Transverse colon (tissue), 4 donors: Measurements from ENCODE around the gene CBX8. TPM values are rescaled to one million over a fixed set of nuclear protein-coding genes. Genes with fewer than 3 reads are reported as not detected.

Experiments used
- DNase-seq: peaks from one replicate; pipeline ENCODE4 v3.0.0-alpha.2; 2019
- H3K27ac ChIP-seq, 4 donors: fragments of 200-600 bp; sonication (generic); 2 replicates each; pipeline ENCODE4 v1.5.1; 2016 to 2018; ENCODE audit warnings: inconsistent platforms in 4 of 4
- H3K27me3 ChIP-seq: fragments of 200-600 bp; sonication (generic); 2 replicates; pipeline ENCODE4 v1.5.1; 2017; ENCODE audit warnings: inconsistent platforms
- H3K36me3 ChIP-seq, 4 donors: fragments of 200-600 bp; sonication (generic); 2 replicates each; pipeline ENCODE4 v1.5.1; 2017 to 2019; ENCODE audit warnings: inconsistent platforms in 4 of 4
- H3K4me1 ChIP-seq, 4 donors: fragments of 200-600 bp; sonication (generic); 2 replicates each; pipeline ENCODE4 v1.5.1; 2017 to 2020; ENCODE audit warnings: inconsistent platforms in 4 of 4
- H3K4me3 ChIP-seq, 4 donors: fragments of 200-600 bp; sonication (generic); 1 replicate in 1 of 4; 2 replicates in 3 of 4; pipeline versions ENCODE4 v1.5.1 to v1.6.1; 2017 to 2019; ENCODE audit warnings: inconsistent platforms in 4 of 4
- H3K9me3 ChIP-seq, 2 donors: fragments of 200-600 bp; sonication (generic); 2 replicates each; pipeline ENCODE4 v1.5.1; 2017 to 2019; ENCODE audit warnings: inconsistent platforms in 2 of 2
- CTCF ChIP-seq, 5 experiments: fragments of 200-600 bp in 3 of 5; fragments of 450-650 bp in 2 of 5; sonication (generic) in 3 of 5; IDR thresholded peaks; 1 replicate in 2 of 5; 2 replicates in 3 of 5; pipeline ENCODE4 v1.5.1; 2016 to 2017; ENCODE audit warnings: antibody characterized with exemption in 5 of 5, inconsistent platforms in 3 of 5, mild to moderate bottlenecking in 2 of 5, moderate library complexity in 1 of 5
- EP300 ChIP-seq: sonication (generic); formaldehyde crosslinking; IDR thresholded peaks from one replicate; pipeline ENCODE4 v1.6.1; 2017; ENCODE audit warnings: antibody characterized with exemption, low read depth
- POLR2A ChIP-seq: fragments of 450-650 bp; IDR thresholded peaks from one replicate; pipeline ENCODE4 v1.6.1; 2016; ENCODE audit warnings: antibody characterized with exemption, mild to moderate bottlenecking, moderate library complexity
- POLR2AphosphoS5 ChIP-seq, 3 donors: sonication (generic); formaldehyde crosslinking; IDR thresholded peaks; one replicate each; pipeline ENCODE4 v1.6.1; 2016; ENCODE audit warnings: antibody characterized with exemption in 3 of 3
- WGBS, 2 donors: methylation state at CpG; one replicate each; pipeline ENCODE4 v1.1.5; 2018; ENCODE audit warnings: low coverage in 1 of 2; 5-methylcytosine and 5-hydroxymethylcytosine counted together
- in situ Hi-C, 4 donors: fragments of 200-750 bp; cut with MboI; loops; one replicate each; pipeline versions ENCODE4 v1.15.0 to v1.15.1; 2017; ENCODE audit warnings: low sequenced_read_pairs in 3 of 4, low pct_ligation_motif_present in 1 of 4, low pct_unique_long_range_greater_than_20kb in 1 of 4
- intact Hi-C: fragments of 100-400 bp; cut with DNase I; formaldehyde crosslinking; loops from one replicate; pipeline ENCODE4 v1.15.1; 2023; ENCODE audit warnings: low total_unique reads
- total RNA-seq, 4 donors: library from RNA; depleted of rRNA; stranded (reverse); fragments of >200 nt; gene quantifications; one replicate each; pipeline ENCODE4 v1.1.0, GENCODE V29; 2016

The CBX8 gene
- total RNA-seq, 4 donors from 2014 or later: 1.5 to 4.4 (median 3.1) TPM

GRCh38 chr17:79804856-79805696 lies 8.2 kb upstream of the CBX8 start:
- Histone ChIP-seq H3K27me3 (peaks cover 100% of the 10 kb centered on the region), H3K27ac (no peak overlapping the region), H3K4me3 (no peak overlapping the region), H3K36me3 (no peaks in the 10 kb centered on the region), H3K9me3 (no peaks in the 10 kb centered on the region), H3K4me1 (peaks cover 0 to 39% (median 32%) of the 10 kb centered on the region in 4 donors)
- DNase-seq: no peak
- intact Hi-C loops (no loop called here), in situ Hi-C loops (loop anchor here in 2 of 4 donors (25.0 kb wide), 1 partner anchor 182 kb away; no protein-coding TSS in a partner anchor)
- 12 to 35% methylated on average over 9 to 22 of the region's 22 CpGs for WGBS, 2 donors
- no peak for TF ChIP-seq EP300
- no peak for TF ChIP-seq POLR2A
- TF ChIP-seq CTCF (IDR thresholded peaks at IDR 0.05): no peak
- TF ChIP-seq POLR2AphosphoS5 (IDR thresholded peaks at IDR 0.05): no peak

GRCh38 chr17:79803997-79804855 lies 7.3 kb upstream of the CBX8 start:
- no peak for DNase-seq
- Histone ChIP-seq H3K4me3 (peak overlapping the region in 1 of 4 donors; percentile 30), H3K27ac (no peak overlapping the region), H3K36me3 (no peaks in the 10 kb centered on the region), H3K9me3 (no peaks in the 10 kb centered on the region), H3K27me3 (peaks cover 100% of the 10 kb centered on the region), H3K4me1 (peaks cover 0 to 42% (median 28%) of the 10 kb centered on the region in 4 donors)
- in situ Hi-C loops: loop anchor here in 2 of 4 donors (25.0 kb wide), 1 partner anchor 183 kb away; no protein-coding TSS in a partner anchor
- TF ChIP-seq CTCF (IDR thresholded peaks at IDR 0.05) (no peak), EP300 (no peak), POLR2A (no peak), POLR2AphosphoS5 (IDR thresholded peaks at IDR 0.05) (no peak)
- intact Hi-C loops: no loop called here
- WGBS, 2 donors: 0 to 7% methylated on average over 1 to 54 of the region's 76 CpGs

- TF ChIP-seq CTCF (IDR thresholded peaks at IDR 0.05) (no peak), POLR2A (no peak), POLR2AphosphoS5 (IDR thresholded peaks at IDR 0.05) (no peak), EP300 (no peak)
- Histone ChIP-seq H3K27ac (no peak overlapping the region), H3K36me3 (no peaks in the 10 kb centered on the region), H3K4me1 (peaks cover 2 to 49% (median 33%) of the 10 kb centered on the region in 4 donors), H3K9me3 (no peaks in the 10 kb centered on the region), H3K4me3 (peak overlapping the region in 1 of 4 donors; percentile 30), H3K27me3 (peaks cover 100% of the 10 kb centered on the region)
- in situ Hi-C loops: loop anchor here in 2 of 4 donors (25.0 kb wide), 1 partner anchor 184 kb away; no protein-coding TSS in a partner anchor
- intact Hi-C loops: no loop called here
- WGBS, 2 donors: 19% methylated on average over 29 of the region's 31 CpGs; no CpG with 5 or more reads in 1 of the 2 donors
- DNase-seq: no peak
These were observed 6.6 kb upstream of the CBX8 start for GRCh38 chr17:79803421-79803996.
